ENCODE measurements around the gene ERAL1.
"Not testable (repeated sequence)": the region's sequence is repeated elsewhere in the genome, so short reads cannot be mapped to it uniquely, and the experiment has no call there.

ERAL1 gene

GRCh38 chr17:28854457-28855335 lies at the start of gene ERAL1:
TSS of gene ERAL1 (plus strand) at chr17:28855016. CDS start at chr17:28855035, 19 bp downstream.
- DNase-seq = peak; percentile 60

- no peak for DNase-seq
Observed at GRCh38 chr17:28807925-28808634, 46.7 kb upstream of the ERAL1 start.

GRCh38 chr17:28810437-28810836 lies 44.4 kb upstream of the ERAL1 start:
- DNase-seq = no peak

- peak; percentile 11 for DNase-seq
Observed at GRCh38 chr17:28811651-28812090, 43.1 kb upstream of the ERAL1 start.

GRCh38 chr17:28812091-28812747 lies 42.6 kb upstream of the ERAL1 start:
- peak; percentile 95 for DNase-seq

GRCh38 chr17:28812748-28813377 lies 42.0 kb upstream of the ERAL1 start:
- no peak for DNase-seq

GRCh38 chr17:28816540-28816939 lies 38.3 kb upstream of the ERAL1 start:
- no peak for DNase-seq

- no peak for DNase-seq
Observed at GRCh38 chr17:28818819-28819221, 36.0 kb upstream of the ERAL1 start.

- no peak for DNase-seq
Observed at GRCh38 chr17:28819582-28819981, 35.2 kb upstream of the ERAL1 start.

GRCh38 chr17:28827672-28828071 lies 27.1 kb upstream of the ERAL1 start:
- DNase-seq = no peak

- DNase-seq = no peak
Observed at GRCh38 chr17:28828294-28829040, 26.3 kb upstream of the ERAL1 start.

- no peak for DNase-seq
Observed at GRCh38 chr17:28834420-28834819, 20.4 kb upstream of the ERAL1 start.

- DNase-seq = not testable (repeated sequence)
Observed at GRCh38 chr17:28836541-28836940, 18.3 kb upstream of the ERAL1 start.

GRCh38 chr17:28839221-28839620 lies 15.6 kb upstream of the ERAL1 start:
- DNase-seq = no peak

- no peak for DNase-seq
Observed at GRCh38 chr17:28841901-28842281, 12.9 kb upstream of the ERAL1 start.

GRCh38 chr17:28842282-28843012 lies 12.4 kb upstream of the ERAL1 start, which contains the start of gene FAM222B:
TSS of gene FAM222B (minus strand) at chr17:28842790. CDS start at chr17:28766667, 76,123 bp downstream.
- peak; percentile 83 for DNase-seq

GRCh38 chr17:28843816-28844148 lies 11.0 kb upstream of the ERAL1 start:
- no peak for DNase-seq

GRCh38 chr17:28846231-28846630 lies 8.6 kb upstream of the ERAL1 start:
- DNase-seq = no peak

- DNase-seq = not testable (repeated sequence)
Observed at GRCh38 chr17:28846699-28847098, 8.1 kb upstream of the ERAL1 start.

GRCh38 chr17:28848667-28849066 lies 6.1 kb upstream of the ERAL1 start:
- DNase-seq = not testable (repeated sequence)

GRCh38 chr17:28849281-28849680 lies 5.5 kb upstream of the ERAL1 start:
- DNase-seq = no peak

- DNase-seq = no peak
Observed at GRCh38 chr17:28853295-28853694, 1.5 kb upstream of the ERAL1 start.

All from NCI-H1105 (cell line).